ENCODE data around the gene ZXDC.

- TF ChIP-seq CTCF (IDR thresholded peaks at IDR 0.05; ENCODE audit: extremely low read depth in 1 of 2, insufficient read depth in 1 of 2, low read depth in 1 of 2, low read length in 2 of 2) = no peak
- no peak for TF ChIP-seq EZH2 (IDR thresholded peaks at IDR 0.05; ENCODE audit: borderline replicate concordance, low read depth, low read length, severe bottlenecking)
- TF ChIP-seq MAX (IDR thresholded peaks at IDR 0.05; ENCODE audit: insufficient read depth, insufficient read length) = no peak
- TF ChIP-seq POLR2AphosphoS5 (IDR thresholded peaks at IDR 0.05; ENCODE audit: insufficient read depth, low read depth, low read length) = no peak
- TF ChIP-seq MYC (IDR thresholded peaks at IDR 0.05; ENCODE audit: low read depth, low read length) = no peak
These were observed 57.6 kb downstream of the ZXDC start for GRCh38 chr3:126417981-126418530.

Data from endothelial cell of umbilical vein (primary cell).